Left ventricle myocardium inferior (tissue), 1 donor: ENCODE data around the gene ST7. TPM values are rescaled to one million over a fixed set of nuclear protein-coding genes. Genes with fewer than 3 reads are reported as not detected.
"Not testable (repeated sequence)": the region's sequence is repeated elsewhere in the genome, so short reads cannot be mapped to it uniquely, and the experiment has no call there.

Source experiments
- DNase-seq: peaks from one replicate; pipeline ENCODE4 v3.0.0-alpha.2; 2020
- H3K27ac ChIP-seq: fragments of 200-600 bp; replicated peaks from 2 replicates; pipeline ENCODE4 v1.8.0; 2021
- H3K27me3 ChIP-seq: fragments of 200-600 bp; 2 replicates; pipeline ENCODE4 v1.8.0; 2021; ENCODE audit warnings: low read depth
- H3K36me3 ChIP-seq: fragments of 200-600 bp; 2 replicates; pipeline ENCODE4 v1.8.0; 2021
- H3K4me1 ChIP-seq: fragments of 200-600 bp; 2 replicates; pipeline ENCODE4 v1.8.0; 2021
- H3K4me3 ChIP-seq: fragments of 200-600 bp; 2 replicates; pipeline ENCODE4 v1.8.0; 2021; ENCODE audit warnings: mild to moderate bottlenecking, moderate library complexity
- H3K9me3 ChIP-seq: fragments of 200-600 bp; replicated peaks from 2 replicates; pipeline ENCODE4 v1.8.0; 2021
- intact Hi-C: fragments of 100-400 bp; cut with micrococcal nuclease; formaldehyde crosslinking; loops from one replicate; pipeline ENCODE4 v1.11.0; 2022
- total RNA-seq: library from RNA; stranded (reverse); fragmentation: NEBNext Ultra II Directional; extraction: Animal tissue kit (Norgen Biotek cat#: 25700); gene quantifications from one replicate; pipeline ENCODE4 v1.2.1, GENCODE V29; 2021
- TF ChIP-seq, protein P1 (sequence below): fragments of 200-600 bp; IDR thresholded peaks from 2 replicates; pipeline ENCODE4 v1.8.0; 2021; ENCODE audit warnings: antibody characterized with exemption, mild to moderate bottlenecking, borderline replicate concordance
- donor health status: DM: no; HTN: yes; CAD: no; lungs with severe emphysema.

The ST7 gene
- total RNA-seq, 1 donor from 2014 or later, result 28.5 TPM

DNA sequence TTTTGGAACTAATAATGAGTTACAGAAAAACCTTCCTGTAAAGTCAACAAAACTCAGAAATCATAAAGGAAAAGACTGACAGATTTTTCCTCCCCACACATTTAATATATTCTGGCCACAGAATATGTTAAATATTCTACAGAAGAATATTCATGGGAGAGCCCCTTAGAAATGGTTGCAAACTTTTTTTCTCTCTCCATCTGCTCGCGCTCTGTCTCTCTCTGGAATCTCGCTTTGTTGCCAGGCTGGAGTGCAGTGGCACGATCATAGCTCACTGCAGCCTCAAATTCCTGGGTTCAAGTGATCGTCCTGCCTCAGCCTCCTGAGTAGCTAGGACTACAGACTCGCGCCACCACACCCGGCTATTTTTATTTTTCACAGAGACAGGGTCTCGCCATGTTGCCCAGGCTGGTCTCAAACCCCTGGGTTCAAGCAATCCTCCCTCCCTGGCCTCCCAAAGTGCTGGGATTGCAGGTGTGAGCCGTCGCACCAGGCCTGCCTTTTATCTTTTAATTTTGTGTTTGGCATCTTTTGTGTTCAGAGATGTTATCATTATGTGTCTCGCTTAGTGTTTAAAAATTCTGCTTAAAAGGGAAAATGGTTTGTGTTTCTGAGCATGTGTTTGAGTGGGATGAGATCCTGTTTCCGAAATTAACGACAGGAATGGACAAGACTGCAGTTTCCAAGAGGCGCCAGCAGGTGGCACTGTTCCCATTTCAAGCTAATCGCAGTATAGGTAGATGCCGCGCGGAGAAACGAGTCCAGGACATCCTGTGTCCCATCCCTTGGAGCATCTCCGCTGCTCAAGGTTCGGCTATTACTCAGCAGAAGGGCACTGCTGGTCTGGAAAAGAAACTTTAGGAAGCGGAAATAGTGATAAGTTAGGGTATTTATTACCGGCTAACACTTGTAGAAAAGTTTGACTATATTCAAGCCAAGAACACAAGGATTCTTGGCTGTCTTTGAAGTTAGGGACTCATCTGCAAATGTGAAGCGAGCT lies 23.1 kb upstream of the ST7 start:
- H3K27ac ChIP-seq, result no peak overlapping the region
- H3K4me1 ChIP-seq, result no peaks in the 10 kb centered on the region
- intact Hi-C loops, result loop anchor here (5.0 to 10.0 kb wide), 2 partner anchors 55 to 192 kb away; no protein-coding TSS in a partner anchor
- no peaks in the 10 kb centered on the region for H3K27me3 ChIP-seq
- TF ChIP-seq, protein P1, sequence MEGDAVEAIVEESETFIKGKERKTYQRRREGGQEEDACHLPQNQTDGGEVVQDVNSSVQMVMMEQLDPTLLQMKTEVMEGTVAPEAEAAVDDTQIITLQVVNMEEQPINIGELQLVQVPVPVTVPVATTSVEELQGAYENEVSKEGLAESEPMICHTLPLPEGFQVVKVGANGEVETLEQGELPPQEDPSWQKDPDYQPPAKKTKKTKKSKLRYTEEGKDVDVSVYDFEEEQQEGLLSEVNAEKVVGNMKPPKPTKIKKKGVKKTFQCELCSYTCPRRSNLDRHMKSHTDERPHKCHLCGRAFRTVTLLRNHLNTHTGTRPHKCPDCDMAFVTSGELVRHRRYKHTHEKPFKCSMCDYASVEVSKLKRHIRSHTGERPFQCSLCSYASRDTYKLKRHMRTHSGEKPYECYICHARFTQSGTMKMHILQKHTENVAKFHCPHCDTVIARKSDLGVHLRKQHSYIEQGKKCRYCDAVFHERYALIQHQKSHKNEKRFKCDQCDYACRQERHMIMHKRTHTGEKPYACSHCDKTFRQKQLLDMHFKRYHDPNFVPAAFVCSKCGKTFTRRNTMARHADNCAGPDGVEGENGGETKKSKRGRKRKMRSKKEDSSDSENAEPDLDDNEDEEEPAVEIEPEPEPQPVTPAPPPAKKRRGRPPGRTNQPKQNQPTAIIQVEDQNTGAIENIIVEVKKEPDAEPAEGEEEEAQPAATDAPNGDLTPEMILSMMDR, result peak; percentile 95
- no peaks in the 10 kb centered on the region for H3K36me3 ChIP-seq
- H3K9me3 ChIP-seq, result no peaks in the 10 kb centered on the region
- DNase-seq, result peak; percentile 83
- no peak overlapping the region for H3K4me3 ChIP-seq

DNA sequence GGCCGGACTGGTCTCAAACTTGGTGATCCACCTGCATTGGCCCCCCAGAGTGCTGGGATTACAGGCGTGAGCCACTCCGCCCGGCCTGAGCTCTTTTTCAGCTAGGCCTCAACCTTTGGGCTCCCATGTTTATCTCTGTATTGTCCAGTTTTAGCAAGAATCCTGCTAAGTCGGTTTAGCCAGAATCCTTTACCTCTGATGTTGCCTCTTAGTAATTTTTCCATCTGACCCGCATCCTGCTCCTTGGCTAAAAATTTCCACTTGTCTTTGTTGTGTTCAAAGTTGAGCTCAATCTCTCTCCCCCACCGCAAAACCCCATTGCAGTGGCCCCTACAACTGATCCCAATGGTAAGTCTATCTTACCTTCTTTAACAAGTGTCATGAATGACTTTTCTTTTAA lies 20.7 kb upstream of the ST7 start:
- intact Hi-C loops, result loop anchor here (5.0 to 10.0 kb wide), 2 partner anchors 52 to 190 kb away; no protein-coding TSS in a partner anchor
- DNase-seq, result no peak
- TF ChIP-seq, protein P1, result no peak
- Histone ChIP-seq H3K9me3 (no peaks in the 10 kb centered on the region), H3K4me1 (no peaks in the 10 kb centered on the region), H3K27me3 (no peaks in the 10 kb centered on the region), H3K27ac (no peak overlapping the region), H3K4me3 (no peak overlapping the region), H3K36me3 (no peaks in the 10 kb centered on the region)

DNA sequence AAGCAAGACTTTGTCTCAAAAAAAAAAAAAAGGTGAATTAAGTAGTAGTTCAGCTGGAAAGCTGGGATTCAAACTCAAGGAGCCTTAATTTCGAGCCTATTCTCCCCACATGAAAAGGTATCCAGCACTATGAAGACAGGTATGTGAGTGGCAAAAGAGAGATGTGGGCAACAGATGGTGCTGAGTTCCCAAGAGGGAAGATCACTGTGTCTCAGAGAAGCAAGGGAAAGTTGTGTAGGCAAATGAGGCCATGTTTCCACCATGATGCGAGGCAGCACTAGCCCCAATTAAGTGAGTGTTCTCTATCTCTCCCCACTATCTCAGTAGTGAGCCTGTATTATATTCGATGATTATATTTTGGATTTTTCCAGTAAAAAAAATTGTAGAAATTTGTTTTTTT lies 19.8 kb upstream of the ST7 start:
- DNase-seq, result no peak
- Histone ChIP-seq H3K4me1 (no peaks in the 10 kb centered on the region), H3K27ac (no peak overlapping the region), H3K9me3 (no peaks in the 10 kb centered on the region), H3K27me3 (no peaks in the 10 kb centered on the region), H3K36me3 (no peaks in the 10 kb centered on the region), H3K4me3 (no peak overlapping the region)
- TF ChIP-seq, protein P1, result no peak
- intact Hi-C loops, result loop anchor here (5.0 to 10.0 kb wide), 2 partner anchors 51 to 189 kb away; no protein-coding TSS in a partner anchor

DNA sequence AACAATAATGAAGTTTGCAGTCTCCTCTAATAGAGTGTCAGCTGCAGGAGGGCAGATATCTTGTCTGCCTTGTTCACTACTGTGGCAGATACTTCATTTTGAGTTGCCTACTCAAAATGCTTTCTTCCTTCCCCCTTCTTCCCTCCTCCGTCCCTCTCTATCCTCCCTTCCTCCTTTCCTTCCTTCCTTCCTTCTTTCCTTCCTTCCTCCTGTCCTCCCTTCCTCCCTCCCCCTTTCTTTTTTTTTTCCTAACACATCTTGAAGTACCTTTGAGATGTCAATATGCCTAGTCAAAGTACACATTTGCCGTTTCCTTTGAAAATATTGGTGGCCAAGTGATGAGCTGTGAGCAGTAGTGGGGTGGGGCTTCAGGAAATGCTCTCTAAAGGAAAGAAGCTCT lies 18.7 kb upstream of the ST7 start:
- no peaks in the 10 kb centered on the region for H3K9me3 ChIP-seq

DNA sequence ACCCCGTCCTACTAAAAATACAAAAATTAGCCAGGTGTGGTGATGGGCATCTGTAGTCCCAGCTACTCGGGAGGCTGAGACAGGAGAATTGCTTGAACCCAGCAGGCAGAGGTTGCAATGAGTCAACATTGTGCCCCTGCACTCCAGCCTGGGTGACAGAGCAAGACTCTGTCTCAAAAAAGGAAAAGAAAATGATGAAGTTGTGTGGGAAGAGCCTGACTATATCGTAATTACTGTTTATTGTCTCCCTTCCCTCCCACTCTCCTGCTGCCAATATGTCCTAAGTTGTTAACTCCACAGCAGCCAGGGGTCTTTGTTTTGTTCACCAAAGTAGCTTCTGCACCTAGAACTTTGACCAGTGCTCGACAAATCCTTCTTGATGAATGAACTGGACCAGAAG lies 16.5 kb upstream of the ST7 start:
- H3K27ac ChIP-seq, H3K4me3 ChIP-seq, H3K27me3 ChIP-seq, H3K4me1 ChIP-seq, H3K36me3 ChIP-seq, H3K9me3 ChIP-seq, DNase-seq: not testable (repeated sequence)
- intact Hi-C loops, result loop anchor here (10.0 kb wide), 1 partner anchor 48 kb away; no protein-coding TSS in a partner anchor

More for the DNA sequence above, 18.7 kb upstream of the ST7 start:
- TF ChIP-seq, protein P1, result no peak
- intact Hi-C loops, result loop anchor here (5.0 to 10.0 kb wide), 2 partner anchors 50 to 188 kb away; no protein-coding TSS in a partner anchor
- Histone ChIP-seq H3K27ac (no peak overlapping the region), H3K4me3 (no peak overlapping the region), H3K36me3 (no peaks in the 10 kb centered on the region), H3K27me3 (no peaks in the 10 kb centered on the region), H3K4me1 (no peaks in the 10 kb centered on the region)
- no peak for DNase-seq
